Lung (tissue), 12 donors: Measurements from ENCODE around the gene NSD1. TPM values are rescaled to one million over a fixed set of nuclear protein-coding genes. Genes with fewer than 3 reads are reported as not detected.

Experiments used
- ATAC-seq: fragments of 200-7000 bp; cut with Tn5 transposase; one replicate; pipeline ENCODE4 v1.9.1; 2020; ENCODE audit warnings: moderate number of reproducible peaks; ENCODE audit not compliant: insufficient read depth, low FRiP score
- DNase-seq, 3 donors: peaks; one replicate each; pipeline ENCODE4 v3.0.0-alpha.2; 2013 to 2017
- H3K27ac ChIP-seq, 2 donors: one replicate each; pipeline ENCODE4 v1.5.1; 2013; ENCODE audit warnings: mild to moderate bottlenecking in 2 of 2, moderate library complexity in 2 of 2, control low read depth in 1 of 2, inconsistent platforms in 1 of 2, low read depth in 1 of 2, low read length in 1 of 2
- H3K27me3 ChIP-seq, 3 donors: one replicate each; pipeline ENCODE4 v1.5.1; 2013; ENCODE audit warnings: low read length in 2 of 3; ENCODE audit not compliant: control insufficient read depth in 3 of 3, insufficient read depth in 3 of 3
- H3K36me3 ChIP-seq, 4 donors: one replicate each; pipeline ENCODE4 v1.5.1; 2013; ENCODE audit warnings: low read length in 4 of 4, mild to moderate bottlenecking in 1 of 4, moderate library complexity in 1 of 4; ENCODE audit not compliant: control insufficient read depth in 4 of 4, insufficient read depth in 4 of 4
- H3K4me1 ChIP-seq, 5 donors: one replicate each; pipeline ENCODE4 v1.5.1; 2013; ENCODE audit warnings: low read length in 5 of 5, mild to moderate bottlenecking in 2 of 5, moderate library complexity in 1 of 5; ENCODE audit not compliant: control insufficient read depth in 5 of 5, insufficient read depth in 5 of 5
- H3K4me3 ChIP-seq: one replicate; pipeline ENCODE4 v1.5.1; 2013; ENCODE audit warnings: mild to moderate bottlenecking, control low read depth, moderate library complexity
- H3K9ac ChIP-seq, 2 donors: one replicate each; pipeline ENCODE4 v1.5.1; 2013; ENCODE audit warnings: low read length in 2 of 2, control low read depth in 1 of 2; ENCODE audit not compliant: insufficient read depth in 1 of 2
- H3K9me3 ChIP-seq, 4 donors: one replicate each; pipeline ENCODE4 v1.5.1; 2013; ENCODE audit warnings: low read length in 3 of 4, mild to moderate bottlenecking in 1 of 4, moderate library complexity in 1 of 4; ENCODE audit not compliant: control insufficient read depth in 4 of 4, insufficient read depth in 3 of 4
- WGBS, 2 donors: extraction: QIAGEN DNeasy Blood & Tissue Kit; methylation state at CpG; one replicate each; pipeline ENCODE4 v1.1.7; 2013; 5-methylcytosine and 5-hydroxymethylcytosine counted together
- polyA plus RNA-seq, 2 donors: library from polyadenylated mRNA; stranded (reverse); fragments of 200-250 nt; gene quantifications; one replicate each; pipeline ENCODE4 v1.2.1, GENCODE V29; 2013
- total RNA-seq, 2 donors: library from RNA; depleted of rRNA in 1 of 2; stranded (reverse); fragments of >200 nt in 1 of 2; gene quantifications; one replicate each; pipeline ENCODE4 v1.2.1, GENCODE V29; 2014 to 2021
- TF ChIP-seq, protein P1 (sequence below): IDR thresholded peaks from 2 replicates; pipeline ENCODE4 v1.5.1; 2012; ENCODE audit warnings: mild to moderate bottlenecking; ENCODE audit errors: control extremely low read depth, extremely low read depth
- donor health status: control.
- donor health status: control.
- donor health status: Bipolar disorder and iron deficiency.
- donor health status: healthy.
- donor health status: DM: yes; HTN: yes; CAD: no.

NSD1 gene
- total and polyA plus RNA-seq, 4 donors, result 8.0 to 81.7 (median 43.2) TPM

- peaks cover 22 to 53% (median 25%) of the 10 kb centered on the region in 4 donors for H3K36me3 ChIP-seq
- no peak for ATAC-seq
- peaks cover 0 to 2% (median 0%) of the 10 kb centered on the region in 3 donors for H3K27me3 ChIP-seq
- no peak overlapping the region for H3K9ac ChIP-seq
- no peak overlapping the region for H3K4me3 ChIP-seq
- H3K9me3 ChIP-seq, result no peaks in the 10 kb centered on the region
- no peak overlapping the region for H3K27ac ChIP-seq
- H3K4me1 ChIP-seq, result no peaks in the 10 kb centered on the region
- WGBS, 2 donors, result 95 to 98% methylated on average over 4 of the region's 4 CpGs
- TF ChIP-seq, protein P1, sequence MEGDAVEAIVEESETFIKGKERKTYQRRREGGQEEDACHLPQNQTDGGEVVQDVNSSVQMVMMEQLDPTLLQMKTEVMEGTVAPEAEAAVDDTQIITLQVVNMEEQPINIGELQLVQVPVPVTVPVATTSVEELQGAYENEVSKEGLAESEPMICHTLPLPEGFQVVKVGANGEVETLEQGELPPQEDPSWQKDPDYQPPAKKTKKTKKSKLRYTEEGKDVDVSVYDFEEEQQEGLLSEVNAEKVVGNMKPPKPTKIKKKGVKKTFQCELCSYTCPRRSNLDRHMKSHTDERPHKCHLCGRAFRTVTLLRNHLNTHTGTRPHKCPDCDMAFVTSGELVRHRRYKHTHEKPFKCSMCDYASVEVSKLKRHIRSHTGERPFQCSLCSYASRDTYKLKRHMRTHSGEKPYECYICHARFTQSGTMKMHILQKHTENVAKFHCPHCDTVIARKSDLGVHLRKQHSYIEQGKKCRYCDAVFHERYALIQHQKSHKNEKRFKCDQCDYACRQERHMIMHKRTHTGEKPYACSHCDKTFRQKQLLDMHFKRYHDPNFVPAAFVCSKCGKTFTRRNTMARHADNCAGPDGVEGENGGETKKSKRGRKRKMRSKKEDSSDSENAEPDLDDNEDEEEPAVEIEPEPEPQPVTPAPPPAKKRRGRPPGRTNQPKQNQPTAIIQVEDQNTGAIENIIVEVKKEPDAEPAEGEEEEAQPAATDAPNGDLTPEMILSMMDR, result no peak
- DNase-seq, result no peak
Observed at GRCh38 chr5:177271113-177271512, 137.5 kb downstream of the NSD1 start.

DNA sequence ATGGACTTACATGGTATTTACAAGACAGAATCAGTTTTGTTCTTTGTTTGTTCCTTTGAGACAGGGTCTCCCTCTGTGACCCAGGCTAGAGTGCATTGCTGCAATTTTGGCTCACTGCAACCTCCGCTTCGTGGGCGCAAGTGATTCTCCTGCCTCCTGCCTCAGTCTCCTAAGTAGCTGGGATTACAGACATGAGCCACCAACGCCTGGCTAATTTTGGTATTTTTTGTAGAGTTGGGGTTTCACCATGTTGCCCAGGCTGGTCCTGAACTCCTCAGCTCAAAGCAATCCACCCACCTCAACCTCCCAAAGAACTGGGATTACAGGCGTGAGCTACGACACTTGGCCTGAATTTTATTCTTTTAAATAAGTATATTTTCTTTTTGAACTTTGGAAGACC lies 142.3 kb downstream of the NSD1 start:
- TF ChIP-seq, protein P1, result no peak
- Histone ChIP-seq H3K4me1 (no peaks in the 10 kb centered on the region), H3K27ac (no peak overlapping the region), H3K9me3 (no peaks in the 10 kb centered on the region), H3K4me3 (no peak overlapping the region), H3K9ac (no peak overlapping the region), H3K36me3 (peaks cover 16 to 36% (median 25%) of the 10 kb centered on the region in 4 donors), H3K27me3 (no peaks in the 10 kb centered on the region)
- 97% methylated on average over 6 of the region's 6 CpGs for WGBS, 2 donors
- ATAC-seq, result no peak
- DNase-seq, result no peak

DNA sequence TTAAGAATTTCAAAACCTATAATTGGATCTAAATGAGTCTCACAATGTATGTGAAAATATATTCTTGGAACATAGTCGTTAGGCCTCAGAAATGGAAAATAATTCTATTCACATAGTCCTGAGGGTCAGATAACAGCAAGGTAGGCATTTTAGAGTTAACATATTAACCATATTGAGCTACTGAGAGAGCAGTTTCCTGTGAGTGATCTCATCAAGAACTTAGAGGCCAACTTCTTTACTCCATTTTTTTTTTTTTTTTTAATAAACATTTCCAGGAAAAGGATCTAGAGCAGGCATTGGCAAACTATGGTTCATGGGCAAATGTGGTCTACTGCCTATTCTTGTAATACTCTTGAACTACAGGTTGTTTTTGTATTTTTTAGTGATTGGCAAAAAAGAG lies 143.3 kb downstream of the NSD1 start:
- 58 to 68% methylated on average over 1 of the region's 1 CpG for WGBS, 2 donors
- Histone ChIP-seq H3K9ac (no peak overlapping the region), H3K27me3 (no peaks in the 10 kb centered on the region), H3K4me1 (no peaks in the 10 kb centered on the region), H3K4me3 (no peak overlapping the region), H3K27ac (no peak overlapping the region), H3K9me3 (no peaks in the 10 kb centered on the region), H3K36me3 (peaks cover 14 to 40% (median 25%) of the 10 kb centered on the region in 4 donors)
- TF ChIP-seq, protein P1, result no peak
- ATAC-seq, result no peak
- no peak for DNase-seq

- Histone ChIP-seq H3K36me3 (peaks cover 34 to 50% (median 35%) of the 10 kb centered on the region in 4 donors), H3K9me3 (no peaks in the 10 kb centered on the region), H3K4me3 (no peak overlapping the region), H3K9ac (no peak overlapping the region), H3K27ac (no peak overlapping the region), H3K27me3 (no peaks in the 10 kb centered on the region), H3K4me1 (no peaks in the 10 kb centered on the region)
- DNase-seq (no peak), ATAC-seq (no peak)
- 90 to 97% methylated on average over 2 of the region's 2 CpGs for WGBS, 2 donors
- TF ChIP-seq, protein P1, result no peak
Observed at GRCh38 chr5:177288191-177288590, 154.6 kb downstream of the NSD1 start.
